Aorta (tissue), 5 donors: ENCODE data around the gene ACADS. TPM values are rescaled to one million over a fixed set of nuclear protein-coding genes. Genes with fewer than 3 reads are reported as not detected.
"Not testable (repeated sequence)": the region's sequence is repeated elsewhere in the genome, so short reads cannot be mapped to it uniquely, and the experiment has no call there.

ENCODE experiments used
- ATAC-seq: fragments of 200-7000 bp; cut with Tn5 transposase; one replicate; pipeline ENCODE4 v1.9.1; 2022; ENCODE audit warnings: moderate library complexity; ENCODE audit not compliant: low FRiP score
- DNase-seq, 2 donors: peaks; one replicate each; pipeline ENCODE4 v3.0.0-alpha.2; 2020
- H3K27ac ChIP-seq, 2 donors: one replicate each; pipeline ENCODE4 v1.5.1; 2013; ENCODE audit warnings: low read length in 2 of 2, mild to moderate bottlenecking in 2 of 2, moderate library complexity in 2 of 2, control low read depth in 1 of 2, inconsistent platforms in 1 of 2, low read depth in 1 of 2
- H3K27me3 ChIP-seq, 2 donors: one replicate each; pipeline ENCODE4 v1.6.1; 2013; ENCODE audit warnings: control low read depth in 1 of 2, low read length in 1 of 2, mild to moderate bottlenecking in 1 of 2, moderate library complexity in 1 of 2; ENCODE audit not compliant: insufficient read depth in 2 of 2, control insufficient read depth in 1 of 2
- H3K36me3 ChIP-seq, 2 donors: one replicate each; pipeline ENCODE4 v1.6.1; 2013; ENCODE audit warnings: control low read depth in 1 of 2, low read length in 1 of 2, mild to moderate bottlenecking in 1 of 2; ENCODE audit not compliant: insufficient read depth in 2 of 2, control insufficient read depth in 1 of 2
- H3K4me1 ChIP-seq, 2 donors: one replicate each; pipeline ENCODE4 v1.6.1; 2013; ENCODE audit warnings: low read length in 2 of 2, control low read depth in 1 of 2, mild to moderate bottlenecking in 1 of 2, moderate library complexity in 1 of 2; ENCODE audit not compliant: insufficient read depth in 2 of 2, control insufficient read depth in 1 of 2
- H3K4me3 ChIP-seq, 2 donors: one replicate each; pipeline ENCODE4 v1.5.1; 2013; ENCODE audit warnings: low read length in 2 of 2, control low read depth in 1 of 2, mild to moderate bottlenecking in 1 of 2
- H3K9me3 ChIP-seq: one replicate; pipeline ENCODE4 v1.6.1; 2013; ENCODE audit warnings: mild to moderate bottlenecking, low read length; ENCODE audit not compliant: control insufficient read depth
- WGBS, 2 donors: extraction: QIAGEN DNeasy Blood & Tissue Kit; methylation state at CpG; one replicate each; pipeline ENCODE4 v1.1.7; 2013; 5-methylcytosine and 5-hydroxymethylcytosine counted together
- intact Hi-C, 2 donors: fragments of 100-400 bp; cut with DNase I; formaldehyde crosslinking; loops; one replicate each; pipeline versions ENCODE4 v1.14.2 to v1.15.0; 2022
- polyA plus RNA-seq, 2 donors: library from polyadenylated mRNA; stranded (reverse); fragments of 200-250 nt; gene quantifications; one replicate each; pipeline ENCODE4 v1.2.3, GENCODE V29; 2013
- total RNA-seq, 2 donors: library from RNA; stranded (reverse); fragmentation: NEBNext Ultra II Directional; extraction: Animal tissue kit (Norgen Biotek cat#: 25700); gene quantifications; one replicate each; pipeline ENCODE4 v1.2.1, GENCODE V29; 2021
- donor health status: healthy with polysubstance abuse.
- donor health status: Bipolar disorder and iron deficiency.
- donor health status: DM: no; HTN: no; CAD: no.
- donor health status: DM: no; HTN: no; CAD: no.
- donor health status: DM: yes; HTN: yes; CAD: no.

ACADS gene
- total and polyA plus RNA-seq, 4 donors = 11.3 to 36.9 (median 22.4) TPM

DNA sequence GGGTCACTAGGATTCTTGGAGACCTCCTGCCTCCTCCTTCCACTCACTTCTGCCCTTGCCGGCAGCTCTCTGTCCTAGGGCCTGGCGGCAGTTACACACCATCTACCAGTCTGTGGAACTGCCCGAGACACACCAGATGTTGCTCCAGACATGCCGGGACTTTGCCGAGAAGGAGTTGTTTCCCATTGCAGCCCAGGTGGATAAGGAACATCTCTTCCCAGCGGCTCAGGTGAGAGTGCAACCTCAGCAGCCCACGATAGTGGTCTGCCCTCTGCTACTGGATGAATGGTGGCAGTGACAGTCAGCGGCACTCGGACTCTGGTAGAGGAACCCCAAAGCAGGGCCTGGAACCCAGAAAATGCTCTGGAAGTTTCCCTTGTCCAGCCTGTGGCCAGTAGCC lies 1.3 kb downstream of the ACADS start:
- DNase-seq (peak in 1 of 2 donors; percentile 54), ATAC-seq (no peak)
- H3K9me3 ChIP-seq = no peaks in the 10 kb centered on the region
- no peak overlapping the region for H3K27ac ChIP-seq
- WGBS, 2 donors = 93 to 94% methylated on average over 9 of the region's 9 CpGs
- no peaks in the 10 kb centered on the region for H3K27me3 ChIP-seq
- H3K4me3 ChIP-seq = no peak overlapping the region
- intact Hi-C loops = loop anchor here (10.0 kb wide), 2 partner anchors 238 to 248 kb away; partner anchors contain the start of gene HNF1A (in 1 of the 2)
- no peaks in the 10 kb centered on the region for H3K4me1 ChIP-seq
- H3K36me3 ChIP-seq = no peaks in the 10 kb centered on the region

DNA sequence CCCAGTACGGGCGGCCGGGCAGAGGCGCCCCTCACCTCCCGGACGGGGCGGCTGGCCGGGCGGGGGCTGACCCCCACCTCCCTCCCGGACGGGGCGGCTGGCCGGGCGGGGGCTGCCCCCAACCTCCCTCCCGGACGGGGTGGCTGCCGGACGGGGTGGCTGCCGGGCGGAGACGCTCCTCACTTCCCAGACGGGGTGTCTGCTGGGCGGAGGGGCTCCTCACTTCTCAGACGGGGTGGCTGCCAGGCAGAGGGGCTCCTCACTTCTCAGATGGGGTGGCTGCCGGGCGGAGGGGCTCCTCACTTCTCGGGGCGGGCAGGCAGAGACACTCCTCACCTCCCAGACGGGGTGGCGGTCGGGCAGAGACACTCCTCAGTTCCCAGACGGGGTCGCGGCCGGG lies 6.6 kb downstream of the ACADS start:
- DNase-seq = peak in 1 of 2 donors; percentile 21
- ATAC-seq, H3K36me3 ChIP-seq: not testable (repeated sequence)

DNA sequence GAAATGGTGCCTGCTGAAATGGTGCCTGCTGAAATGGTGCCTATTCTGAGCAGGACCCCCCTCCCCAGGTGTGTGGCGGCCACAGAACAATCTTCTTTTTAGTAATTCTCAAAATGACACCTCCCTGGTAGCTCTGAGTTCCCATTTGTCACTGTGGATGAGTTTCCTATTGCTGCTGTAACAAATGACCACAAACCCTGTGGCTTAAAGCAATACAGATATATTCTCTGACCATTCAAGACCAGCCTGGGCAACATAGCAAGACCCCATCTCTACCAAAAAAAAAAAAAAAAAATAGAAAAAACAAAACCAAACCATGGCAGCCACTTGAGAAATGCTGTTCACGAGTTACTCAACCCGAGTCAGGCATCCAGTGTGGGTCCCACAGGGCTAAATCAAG lies 7.9 kb downstream of the ACADS start:
- Histone ChIP-seq H3K4me1 (no peaks in the 10 kb centered on the region), H3K27ac (no peak overlapping the region), H3K9me3 (no peaks in the 10 kb centered on the region), H3K36me3 (no peaks in the 10 kb centered on the region), H3K4me3 (no peak overlapping the region), H3K27me3 (no peaks in the 10 kb centered on the region)
- ATAC-seq (no peak), DNase-seq (no peak)
- intact Hi-C loops = no loop called here
- 82 to 84% methylated on average over 3 of the region's 3 CpGs for WGBS, 2 donors

More for the DNA sequence above, 6.6 kb downstream of the ACADS start:
- H3K27ac ChIP-seq, H3K27me3 ChIP-seq, H3K4me1 ChIP-seq, H3K4me3 ChIP-seq, H3K9me3 ChIP-seq, intact Hi-C loops: not testable (repeated sequence)
- 97 to 98% methylated on average over 31 to 35 of the region's 35 CpGs for WGBS, 2 donors

DNA sequence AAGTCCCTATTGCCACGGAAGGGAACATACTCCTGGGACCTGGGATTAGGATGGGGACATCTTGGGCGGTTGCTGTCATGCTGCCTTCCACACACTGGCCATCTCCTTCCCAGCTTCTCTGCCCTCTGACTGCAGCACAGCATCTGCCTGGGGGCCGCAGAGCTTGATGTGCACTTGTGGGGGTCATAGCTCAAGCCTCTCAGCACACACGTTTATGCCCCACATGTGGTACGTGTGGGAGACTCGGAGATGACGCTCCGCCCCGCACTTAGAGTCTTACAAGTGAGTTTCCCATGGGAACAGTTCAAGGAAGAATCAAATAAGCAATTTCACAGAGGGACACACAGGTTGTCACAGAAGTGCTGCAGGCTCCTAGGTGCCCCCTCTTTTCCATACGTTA lies 8.6 kb downstream of the ACADS start:
- H3K4me1 ChIP-seq = no peaks in the 10 kb centered on the region
- DNase-seq (peak in 1 of 2 donors; percentile 54), ATAC-seq (no peak)
- H3K36me3 ChIP-seq = no peaks in the 10 kb centered on the region
- H3K9me3 ChIP-seq = no peaks in the 10 kb centered on the region
- WGBS, 2 donors = 91 to 94% methylated on average over 10 of the region's 10 CpGs
- no peak overlapping the region for H3K4me3 ChIP-seq
- H3K27ac ChIP-seq = no peak overlapping the region
- no peaks in the 10 kb centered on the region for H3K27me3 ChIP-seq
- intact Hi-C loops = no loop called here

DNA sequence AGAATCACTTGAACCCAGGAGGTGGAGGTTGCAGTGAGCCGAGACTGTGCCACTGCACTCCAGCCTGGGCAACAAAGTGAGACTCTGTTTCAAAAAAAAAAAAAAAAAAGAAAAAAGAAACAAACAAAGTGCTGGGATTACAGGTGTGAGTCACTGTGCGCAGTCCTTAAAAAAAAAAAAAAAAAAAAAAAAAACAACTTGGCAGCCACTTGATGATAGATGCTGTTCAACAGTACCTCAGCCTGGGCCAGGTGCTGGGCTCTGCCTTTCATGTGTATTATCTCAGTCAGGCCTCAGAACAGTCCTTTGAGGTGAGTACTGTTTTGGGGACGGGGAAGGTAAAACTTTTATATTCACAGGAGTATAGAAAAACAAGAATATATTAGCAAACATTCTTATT lies 9.6 kb downstream of the ACADS start:
- Histone ChIP-seq H3K4me3 (no peak overlapping the region), H3K9me3 (no peaks in the 10 kb centered on the region), H3K4me1 (no peaks in the 10 kb centered on the region), H3K27ac (no peak overlapping the region), H3K27me3 (no peaks in the 10 kb centered on the region), H3K36me3 (no peaks in the 10 kb centered on the region)
- WGBS, 2 donors = 96 to 100% methylated on average over 2 to 3 of the region's 3 CpGs
- DNase-seq (no peak), ATAC-seq (no peak)
- intact Hi-C loops = no loop called here

DNA sequence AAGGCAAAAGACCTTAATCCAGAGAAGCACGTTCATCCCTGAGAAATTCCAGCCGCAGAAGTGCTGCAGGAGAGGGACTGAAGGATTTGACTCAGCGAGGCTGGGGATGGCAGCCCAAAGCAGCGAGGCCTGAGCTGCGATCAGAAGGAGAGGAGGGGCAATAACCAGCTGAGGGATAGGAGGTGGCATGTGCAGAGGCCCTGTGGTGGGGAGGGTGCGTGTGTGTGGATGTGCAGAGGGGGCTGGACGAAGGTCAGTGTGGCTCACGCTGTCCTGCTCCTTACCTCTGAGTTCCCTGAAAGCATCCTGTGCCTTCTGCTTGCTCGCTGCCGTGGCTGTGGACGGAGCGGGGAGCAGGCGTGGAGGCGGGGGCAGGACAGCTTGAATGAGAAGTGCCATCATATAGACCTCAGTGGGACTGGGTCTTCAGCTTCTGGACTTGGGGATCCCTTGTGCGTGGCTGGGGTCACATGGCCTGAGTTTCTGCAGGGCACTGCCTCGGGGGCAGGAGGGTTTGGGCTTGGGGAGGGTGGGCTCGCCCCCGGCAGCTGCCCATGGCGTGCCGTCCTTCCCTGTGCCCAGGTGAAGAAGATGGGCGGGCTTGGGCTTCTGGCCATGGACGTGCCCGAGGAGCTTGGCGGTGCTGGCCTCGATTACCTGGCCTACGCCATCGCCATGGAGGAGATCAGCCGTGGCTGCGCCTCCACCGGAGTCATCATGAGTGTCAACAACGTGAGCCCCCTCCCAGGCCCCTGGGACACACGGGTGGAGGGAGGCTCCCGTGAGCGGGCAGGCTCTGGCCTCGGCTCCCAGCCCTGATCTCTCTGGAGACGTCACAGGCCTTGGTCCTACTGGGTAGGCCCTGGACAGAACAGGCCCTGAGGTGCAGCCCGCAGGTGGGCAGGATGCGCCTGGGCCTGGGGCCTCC lies 11.0 kb downstream of the ACADS start:
- DNase-seq (peak in 1 of 2 donors; percentile 57), ATAC-seq (peak; percentile 23)
- intact Hi-C loops = no loop called here
- H3K4me3 ChIP-seq = no peak overlapping the region
- H3K27ac ChIP-seq = no peak overlapping the region
- H3K4me1 ChIP-seq = no peaks in the 10 kb centered on the region
- 90 to 91% methylated on average over 35 to 38 of the region's 38 CpGs for WGBS, 2 donors
- no peaks in the 10 kb centered on the region for H3K27me3 ChIP-seq
- no peaks in the 10 kb centered on the region for H3K36me3 ChIP-seq
- H3K9me3 ChIP-seq = no peaks in the 10 kb centered on the region

DNA sequence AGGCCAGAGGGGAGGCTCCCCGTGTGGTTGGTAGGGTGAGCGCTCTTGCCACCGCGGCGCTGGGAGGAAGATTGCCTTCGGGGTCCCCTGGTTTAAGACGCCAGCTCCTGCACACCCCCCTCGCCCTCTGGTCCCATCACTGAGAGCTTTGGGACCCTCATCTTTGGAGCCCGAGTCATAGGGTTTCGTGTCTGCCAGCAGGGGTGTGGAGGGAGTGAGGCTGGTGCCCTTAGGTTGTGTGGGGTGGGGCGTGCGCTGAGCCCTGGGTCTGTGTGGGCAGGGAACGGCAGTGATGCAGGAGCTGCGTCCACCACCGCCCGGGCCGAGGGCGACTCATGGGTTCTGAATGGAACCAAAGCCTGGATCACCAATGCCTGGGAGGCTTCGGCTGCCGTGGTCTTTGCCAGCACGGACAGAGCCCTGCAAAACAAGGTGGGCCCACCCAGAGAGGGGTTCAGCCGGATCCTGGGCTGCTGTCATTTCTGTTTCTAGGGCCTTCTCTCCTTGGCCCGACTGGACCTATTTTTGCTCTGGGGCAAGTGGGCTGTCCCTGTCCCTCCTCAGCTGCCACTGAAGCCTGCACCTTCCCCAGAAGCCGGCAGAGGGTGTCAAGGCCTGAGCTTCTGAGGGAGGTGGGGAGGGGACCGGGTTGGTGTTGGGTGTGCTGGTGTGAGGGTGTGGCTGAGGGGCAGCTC lies 12.1 kb downstream of the ACADS start:
- H3K27ac ChIP-seq = no peak overlapping the region
- H3K4me3 ChIP-seq = no peak overlapping the region
- DNase-seq = peak in 1 of 2 donors; percentile 76
- no peaks in the 10 kb centered on the region for H3K27me3 ChIP-seq
- ATAC-seq = no peak
- no peaks in the 10 kb centered on the region for H3K36me3 ChIP-seq
- H3K4me1 ChIP-seq = no peaks in the 10 kb centered on the region
- 86 to 89% methylated on average over 21 to 25 of the region's 25 CpGs for WGBS, 2 donors
- no peaks in the 10 kb centered on the region for H3K9me3 ChIP-seq
- intact Hi-C loops = no loop called here

DNA sequence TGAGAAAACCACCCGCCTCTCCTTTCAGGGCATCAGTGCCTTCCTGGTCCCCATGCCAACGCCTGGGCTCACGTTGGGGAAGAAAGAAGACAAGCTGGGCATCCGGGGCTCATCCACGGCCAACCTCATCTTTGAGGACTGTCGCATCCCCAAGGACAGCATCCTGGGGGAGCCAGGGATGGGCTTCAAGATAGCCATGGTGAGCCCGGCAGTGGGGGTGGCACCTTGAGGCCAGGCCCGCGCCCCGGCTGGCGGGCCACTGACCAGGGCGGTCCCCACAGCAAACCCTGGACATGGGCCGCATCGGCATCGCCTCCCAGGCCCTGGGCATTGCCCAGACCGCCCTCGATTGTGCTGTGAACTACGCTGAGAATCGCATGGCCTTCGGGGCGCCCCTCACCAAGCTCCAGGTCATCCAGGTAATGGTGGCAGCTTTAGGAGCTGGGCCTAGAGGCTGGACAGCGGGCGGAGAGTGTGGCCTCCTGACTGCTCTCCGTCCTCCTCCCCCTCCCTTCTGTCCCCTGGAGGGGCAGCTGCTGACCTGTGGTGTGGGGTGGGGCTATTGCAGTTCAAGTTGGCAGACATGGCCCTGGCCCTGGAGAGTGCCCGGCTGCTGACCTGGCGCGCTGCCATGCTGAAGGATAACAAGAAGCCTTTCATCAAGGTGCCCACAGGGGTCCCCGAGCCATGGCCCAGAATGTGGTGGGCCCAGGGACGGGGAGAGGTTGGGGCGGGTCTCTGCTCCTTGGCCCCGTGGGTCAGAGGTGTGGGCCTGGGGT lies 12.8 kb downstream of the ACADS start:
- WGBS, 2 donors = 91 to 92% methylated on average over 30 to 31 of the region's 31 CpGs
- DNase-seq (no peak), ATAC-seq (no peak)
- intact Hi-C loops = no loop called here
- Histone ChIP-seq H3K4me1 (no peaks in the 10 kb centered on the region), H3K36me3 (no peaks in the 10 kb centered on the region), H3K27ac (no peak overlapping the region), H3K27me3 (no peaks in the 10 kb centered on the region), H3K4me3 (no peak overlapping the region), H3K9me3 (no peaks in the 10 kb centered on the region)
